HepG2 (cell line): ENCODE results near the gene JAGN1. TPM values are rescaled to one million over a fixed set of nuclear protein-coding genes. Genes with fewer than 3 reads are reported as not detected.
A peak's percentile ranks its signal among the peaks of the same experiment; 100 is the strongest.

Source experiments
- GPN1 ChIP-seq: sonication (generic); formaldehyde crosslinking; IDR thresholded peaks from 2 replicates; pipeline ENCODE4 v1.5.1; 2020; ENCODE audit warnings: missing genetic modification reagents, borderline replicate concordance
- KDM5A ChIP-seq: fragments of 200-600 bp; sonication (generic); IDR thresholded peaks from 2 replicates; pipeline ENCODE4 v1.7.0; 2018; ENCODE audit warnings: antibody characterized with exemption, mild to moderate bottlenecking, low read length, borderline replicate concordance
- KMT2B ChIP-seq: IDR thresholded peaks from 2 replicates; pipeline ENCODE4 v1.6.1; 2016; ENCODE audit warnings: missing genetic modification reagents, missing compliant biosample characterization
- MED13 ChIP-seq: sonication (generic); formaldehyde crosslinking; IDR thresholded peaks from 2 replicates; pipeline ENCODE4 v1.5.0; 2020; ENCODE audit warnings: missing genetic modification reagents
- NCOA2 ChIP-seq: sonication (generic); formaldehyde crosslinking; IDR thresholded peaks from 2 replicates; pipeline ENCODE4 v1.8.0; 2022; ENCODE audit warnings: inconsistent platforms
- NFE2L1 ChIP-seq: sonication (generic); formaldehyde crosslinking; IDR thresholded peaks from 2 replicates; pipeline ENCODE4 v1.4.0; 2020; ENCODE audit warnings: missing genetic modification reagents, mild to moderate bottlenecking, borderline replicate concordance
- PAWR ChIP-seq: sonication (generic); formaldehyde crosslinking; IDR thresholded peaks from 2 replicates; pipeline ENCODE4 v1.4.0; 2020; ENCODE audit warnings: missing genetic modification reagents, mild to moderate bottlenecking, borderline replicate concordance
- PCBP1 ChIP-seq: fragments of 200-400 bp; formaldehyde crosslinking; IDR thresholded peaks from 2 replicates; pipeline ENCODE4 v1.6.1; 2017; ENCODE audit warnings: mild to moderate bottlenecking, low read depth, low read length, borderline replicate concordance
- SMAD1 ChIP-seq: sonication (generic); formaldehyde crosslinking; IDR thresholded peaks from 2 replicates; pipeline ENCODE4 v1.4.0; 2020; ENCODE audit warnings: missing genetic modification reagents, low read depth, mild to moderate bottlenecking, borderline replicate concordance
- SNAPC4 ChIP-seq: sonication (generic); formaldehyde crosslinking; IDR thresholded peaks from 2 replicates; pipeline ENCODE4 v1.4.0; 2020; ENCODE audit warnings: mild to moderate bottlenecking, missing genetic modification reagents
- YEATS4 ChIP-seq: sonication (generic); formaldehyde crosslinking; IDR thresholded peaks from 2 replicates; pipeline ENCODE4 v1.4.0; 2020; ENCODE audit warnings: missing genetic modification reagents, borderline replicate concordance
- ZBTB20 ChIP-seq: sonication (generic); formaldehyde crosslinking; IDR thresholded peaks from 2 replicates; pipeline ENCODE4 v1.8.1; 2023; ENCODE audit warnings: missing genetic modification reagents, low read depth, mild to moderate bottlenecking, borderline replicate concordance
- ZNF326 ChIP-seq: sonication (generic); formaldehyde crosslinking; IDR thresholded peaks from 2 replicates; pipeline ENCODE4 v1.4.0; 2020; ENCODE audit warnings: missing genetic modification reagents, borderline replicate concordance
- ZNF343 ChIP-seq: sonication (generic); formaldehyde crosslinking; IDR thresholded peaks from 2 replicates; pipeline ENCODE4 v1.4.0; 2020; ENCODE audit warnings: mild to moderate bottlenecking, missing genetic modification reagents
- ZNF367 ChIP-seq: sonication (generic); formaldehyde crosslinking; IDR thresholded peaks from 2 replicates; pipeline ENCODE4 v1.4.0; 2020; ENCODE audit warnings: missing genetic modification reagents, borderline replicate concordance
- ZNF510 ChIP-seq: sonication (generic); formaldehyde crosslinking; IDR thresholded peaks from 2 replicates; pipeline ENCODE4 v1.4.0; 2020; ENCODE audit warnings: low read depth, mild to moderate bottlenecking, missing genetic modification reagents
- ZSCAN9 ChIP-seq: IDR thresholded peaks from 2 replicates; pipeline ENCODE4 v1.6.1; 2016; ENCODE audit warnings: borderline replicate concordance
- polyA plus RNA-seq, 8 experiments: library from polyadenylated mRNA; depleted of rRNA in 3 of 8; stranded (reverse) in 7 of 8; unstranded in 1 of 8; fragments of >200 nt; fragmentation: Illumina TruSeq in 4 of 8; extraction: Trizol in 4 of 8; gene quantifications; 2 replicates each; pipeline versions ENCODE4 v1.2.1 to v1.2.3, GENCODE V29; 2011 to 2016; ENCODE audit warnings: low read depth in 4 of 8, missing spikeins in 1 of 8, mixed read lengths in 1 of 8; ENCODE audit not compliant: insufficient read depth in 1 of 8
- total RNA-seq, 5 experiments: library from RNA; depleted of rRNA; stranded (reverse); fragments of >200 nt; fragmentation: Illumina TruSeq; extraction: Trizol; gene quantifications; 2 replicates each; pipeline ENCODE4 v1.2.3, GENCODE V29; 2016; ENCODE audit warnings: low read depth in 1 of 5
- TF ChIP-seq, protein P1 (sequence below): sonication (generic); formaldehyde crosslinking; IDR thresholded peaks from 2 replicates; pipeline ENCODE4 v1.8.1; 2023; ENCODE audit warnings: missing genetic modification reagents, inconsistent platforms, borderline replicate concordance
- TF ChIP-seq, protein P2 (sequence below): sonication (generic); formaldehyde crosslinking; IDR thresholded peaks from 2 replicates; pipeline ENCODE4 v1.5.0; 2020; ENCODE audit warnings: missing genetic modification reagents

JAGN1 gene
- total and polyA plus RNA-seq, 2 of the 13 experiments (the other 11 are each of a cell fraction or from before 2014, with no cell fraction given): 49.9 to 50.9 TPM

GRCh38 chr3:9878700-9879099, 11.7 kb upstream of the JAGN1 start (continued):
- TF ChIP-seq GPN1 (CRISPR knock-in tag) (no peak), NFE2L1 (CRISPR knock-in tag) (no peak), YEATS4 (CRISPR knock-in tag) (no peak), SMAD1 (CRISPR knock-in tag) (no peak), ZNF367 (CRISPR knock-in tag) (no peak), ZNF510 (CRISPR knock-in tag) (no peak), SNAPC4 (no peak), ZNF326 (CRISPR knock-in tag) (no peak), ZSCAN9 (CRISPR knock-in tag) (0 out of 2 replicates have a peak, but pooled peaks have one; percentile 52), PCBP1 (no peak), PAWR (no peak), ZBTB20 (CRISPR knock-in tag) (no peak), KDM5A (no peak), KMT2B (CRISPR knock-in tag) (no peak), ZNF343 (CRISPR knock-in tag) (no peak), NCOA2 (CRISPR knock-in tag) (no peak), MED13 (CRISPR knock-in tag) (no peak)
- TF ChIP-seq, protein P1, sequence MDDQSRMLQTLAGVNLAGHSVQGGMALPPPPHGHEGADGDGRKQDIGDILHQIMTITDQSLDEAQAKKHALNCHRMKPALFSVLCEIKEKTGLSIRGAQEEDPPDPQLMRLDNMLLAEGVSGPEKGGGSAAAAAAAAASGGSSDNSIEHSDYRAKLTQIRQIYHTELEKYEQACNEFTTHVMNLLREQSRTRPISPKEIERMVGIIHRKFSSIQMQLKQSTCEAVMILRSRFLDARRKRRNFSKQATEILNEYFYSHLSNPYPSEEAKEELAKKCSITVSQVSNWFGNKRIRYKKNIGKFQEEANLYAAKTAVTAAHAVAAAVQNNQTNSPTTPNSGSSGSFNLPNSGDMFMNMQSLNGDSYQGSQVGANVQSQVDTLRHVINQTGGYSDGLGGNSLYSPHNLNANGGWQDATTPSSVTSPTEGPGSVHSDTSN (CRISPR knock-in tag): no peak
- TF ChIP-seq, protein P2, sequence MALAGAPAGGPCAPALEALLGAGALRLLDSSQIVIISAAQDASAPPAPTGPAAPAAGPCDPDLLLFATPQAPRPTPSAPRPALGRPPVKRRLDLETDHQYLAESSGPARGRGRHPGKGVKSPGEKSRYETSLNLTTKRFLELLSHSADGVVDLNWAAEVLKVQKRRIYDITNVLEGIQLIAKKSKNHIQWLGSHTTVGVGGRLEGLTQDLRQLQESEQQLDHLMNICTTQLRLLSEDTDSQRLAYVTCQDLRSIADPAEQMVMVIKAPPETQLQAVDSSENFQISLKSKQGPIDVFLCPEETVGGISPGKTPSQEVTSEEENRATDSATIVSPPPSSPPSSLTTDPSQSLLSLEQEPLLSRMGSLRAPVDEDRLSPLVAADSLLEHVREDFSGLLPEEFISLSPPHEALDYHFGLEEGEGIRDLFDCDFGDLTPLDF (CRISPR knock-in tag): no peak
